Peyer's patch (tissue), 4 donors: ENCODE results near the gene ITGB6. TPM values are rescaled to one million over a fixed set of nuclear protein-coding genes. Genes with fewer than 3 reads are reported as not detected.

ENCODE experiments used
- DNase-seq, 3 donors: peaks; one replicate each; pipeline ENCODE4 v3.0.0-alpha.2; 2017 to 2019
- H3K27ac ChIP-seq, 4 donors: fragments of 200-600 bp; sonication (generic); one replicate each; pipeline ENCODE4 v1.5.1; 2016 to 2019
- H3K27me3 ChIP-seq, 2 donors: fragments of 200-600 bp; sonication (generic); one replicate each; pipeline ENCODE4 v1.5.1; 2019
- H3K36me3 ChIP-seq, 3 donors: fragments of 200-600 bp; sonication (generic); one replicate each; pipeline ENCODE4 v1.5.1; 2016 to 2019
- H3K4me1 ChIP-seq, 4 donors: fragments of 200-600 bp; sonication (generic); one replicate each; pipeline ENCODE4 v1.5.1; 2016 to 2019
- H3K4me3 ChIP-seq, 4 donors: fragments of 200-600 bp; sonication (generic); 1 replicate in 3 of 4; 2 replicates in 1 of 4; pipeline ENCODE4 v1.5.1; 2016 to 2019; ENCODE audit warnings: mild to moderate bottlenecking in 1 of 4
- H3K9me3 ChIP-seq, 4 donors: fragments of 200-600 bp; sonication (generic); one replicate each; pipeline ENCODE4 v1.5.1; 2016 to 2019; ENCODE audit warnings: mild to moderate bottlenecking in 1 of 4
- CTCF ChIP-seq, 6 experiments: fragments of 450-650 bp in 4 of 6; fragments of 200-600 bp in 2 of 6; sonication (generic) in 1 of 6; IDR thresholded peaks; one replicate each; pipeline ENCODE4 v1.5.1; 2017 to 2019; ENCODE audit warnings: antibody characterized with exemption in 6 of 6, mild to moderate bottlenecking in 3 of 6, moderate library complexity in 1 of 6
- POLR2A ChIP-seq, 2 donors: fragments of 450-650 bp; IDR thresholded peaks; one replicate each; pipeline ENCODE4 v1.5.1; 2017; ENCODE audit warnings: antibody characterized with exemption in 2 of 2, mild to moderate bottlenecking in 2 of 2, moderate library complexity in 2 of 2
- total RNA-seq, 4 donors: library from RNA; depleted of rRNA; stranded (reverse); fragments of >200 nt; gene quantifications; one replicate each; pipeline ENCODE4 v1.1.0, GENCODE V29; 2016

The ITGB6 gene
- total RNA-seq, 4 donors from 2014 or later: 9.9 to 21.5 (median 15.3) TPM

GRCh38 chr2:160141419-160141818, 58.7 kb downstream of the ITGB6 start:
- H3K4me3 ChIP-seq: no peak overlapping the region
- no peaks in the 10 kb centered on the region for H3K9me3 ChIP-seq
- DNase-seq: no peak
- peaks cover 0 to 3% (median 0%) of the 10 kb centered on the region in 4 donors for H3K4me1 ChIP-seq
- no peak for TF ChIP-seq POLR2A (IDR thresholded peaks at IDR 0.05)
- TF ChIP-seq CTCF (IDR thresholded peaks at IDR 0.05): no peak
- H3K27me3 ChIP-seq: no peaks in the 10 kb centered on the region
- H3K27ac ChIP-seq: no peak overlapping the region
- H3K36me3 ChIP-seq: peaks cover 0 to 12% (median 0%) of the 10 kb centered on the region in 3 donors

GRCh38 chr2:160140471-160140870, 59.6 kb downstream of the ITGB6 start:
- Histone ChIP-seq H3K27ac (peak overlapping the region in 1 of 4 donors; percentile 39), H3K9me3 (no peaks in the 10 kb centered on the region), H3K27me3 (no peaks in the 10 kb centered on the region), H3K4me3 (no peak overlapping the region), H3K36me3 (peaks cover 0 to 10% (median 0%) of the 10 kb centered on the region in 3 donors), H3K4me1 (peaks cover 0 to 3% (median 0%) of the 10 kb centered on the region in 4 donors)
- no peak for DNase-seq
- no peak for TF ChIP-seq POLR2A (IDR thresholded peaks at IDR 0.05)
- TF ChIP-seq CTCF (IDR thresholded peaks at IDR 0.05): no peak

- no peak for TF ChIP-seq POLR2A (IDR thresholded peaks at IDR 0.05)
- no peak for TF ChIP-seq CTCF (IDR thresholded peaks at IDR 0.05)
- no peaks in the 10 kb centered on the region for H3K9me3 ChIP-seq
- H3K27ac ChIP-seq: peak overlapping the region in 1 of 4 donors; percentile 39
- DNase-seq: no peak
- H3K36me3 ChIP-seq: peaks cover 0 to 10% (median 0%) of the 10 kb centered on the region in 3 donors
- H3K4me3 ChIP-seq: no peak overlapping the region
- H3K27me3 ChIP-seq: no peaks in the 10 kb centered on the region
- peaks cover 0 to 3% (median 0%) of the 10 kb centered on the region in 4 donors for H3K4me1 ChIP-seq
Observed at GRCh38 chr2:160139991-160140390, 60.1 kb downstream of the ITGB6 start.

GRCh38 chr2:160139350-160139749, 60.7 kb downstream of the ITGB6 start:
- Histone ChIP-seq H3K27me3 (no peaks in the 10 kb centered on the region), H3K27ac (no peak overlapping the region), H3K9me3 (no peaks in the 10 kb centered on the region), H3K36me3 (peaks cover 0 to 10% (median 0%) of the 10 kb centered on the region in 3 donors), H3K4me1 (peaks cover 0 to 3% (median 0%) of the 10 kb centered on the region in 4 donors), H3K4me3 (no peak overlapping the region)
- no peak for TF ChIP-seq CTCF (IDR thresholded peaks at IDR 0.05)
- no peak for TF ChIP-seq POLR2A (IDR thresholded peaks at IDR 0.05)
- DNase-seq: no peak

- Histone ChIP-seq H3K4me1 (peaks cover 0 to 3% (median 0%) of the 10 kb centered on the region in 4 donors), H3K27ac (no peak overlapping the region), H3K27me3 (no peaks in the 10 kb centered on the region), H3K36me3 (peaks cover 0 to 10% (median 0%) of the 10 kb centered on the region in 3 donors), H3K9me3 (no peaks in the 10 kb centered on the region), H3K4me3 (no peak overlapping the region)
- no peak for TF ChIP-seq CTCF (IDR thresholded peaks at IDR 0.05)
- no peak for TF ChIP-seq POLR2A (IDR thresholded peaks at IDR 0.05)
- no peak for DNase-seq
Observed at GRCh38 chr2:160138406-160138805, 61.7 kb downstream of the ITGB6 start.

- H3K36me3 ChIP-seq: peaks cover 0 to 10% (median 0%) of the 10 kb centered on the region in 3 donors
- no peaks in the 10 kb centered on the region for H3K27me3 ChIP-seq
- H3K4me1 ChIP-seq: peaks cover 0 to 3% (median 0%) of the 10 kb centered on the region in 4 donors
- H3K4me3 ChIP-seq: no peak overlapping the region
- TF ChIP-seq CTCF (IDR thresholded peaks at IDR 0.05) (no peak), POLR2A (IDR thresholded peaks at IDR 0.05) (no peak)
- no peak for DNase-seq
- no peaks in the 10 kb centered on the region for H3K9me3 ChIP-seq
- H3K27ac ChIP-seq: no peak overlapping the region
Observed at GRCh38 chr2:160137464-160137863, 62.6 kb downstream of the ITGB6 start.
